ENCODE results near the gene SLC27A1.
"Not testable (repeated sequence)": the region's sequence is repeated elsewhere in the genome, so short reads cannot be mapped to it uniquely, and the experiment has no call there.

The SLC27A1 gene

DNA sequence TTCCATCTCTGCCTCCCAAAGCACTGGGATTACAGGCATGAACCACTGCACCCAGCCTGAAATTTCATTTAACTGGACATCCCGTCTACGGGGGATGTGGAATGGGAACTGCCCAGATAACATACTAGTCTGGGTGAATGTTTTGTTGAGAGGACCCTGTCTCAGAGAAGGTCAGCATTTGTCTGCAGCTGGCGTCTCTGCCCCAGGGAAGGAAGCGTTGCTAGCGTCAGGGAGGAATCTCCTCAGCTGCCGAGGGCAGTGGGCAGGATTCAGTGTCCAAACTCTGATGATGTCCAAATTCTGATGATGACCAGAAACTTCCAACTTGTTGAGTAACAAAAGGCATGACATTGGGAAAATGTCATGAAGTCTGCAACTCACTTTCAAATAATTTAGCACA, 12.7 kb upstream of the SLC27A1 start:
- DNase-seq: no peak

DNA sequence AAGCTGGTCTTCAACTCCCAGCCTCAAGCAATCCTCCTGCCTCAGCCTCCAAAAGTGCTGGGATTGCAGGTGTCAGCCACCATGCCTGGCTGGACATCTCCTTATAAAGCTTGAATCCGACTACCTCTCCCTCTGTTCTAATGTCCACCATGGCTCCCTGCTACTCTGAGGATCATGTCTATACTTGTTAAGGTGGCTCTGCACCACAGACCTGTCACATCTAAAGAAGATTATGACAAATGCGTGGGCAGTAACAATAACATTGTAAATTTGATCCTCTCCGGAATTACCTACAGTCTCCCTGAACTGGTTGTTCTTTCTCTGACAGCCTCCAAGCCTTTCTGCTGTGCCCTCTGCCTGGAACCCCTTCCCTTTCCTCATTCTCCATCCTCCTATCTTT, 11.4 kb upstream of the SLC27A1 start:
- no peak for DNase-seq

DNA sequence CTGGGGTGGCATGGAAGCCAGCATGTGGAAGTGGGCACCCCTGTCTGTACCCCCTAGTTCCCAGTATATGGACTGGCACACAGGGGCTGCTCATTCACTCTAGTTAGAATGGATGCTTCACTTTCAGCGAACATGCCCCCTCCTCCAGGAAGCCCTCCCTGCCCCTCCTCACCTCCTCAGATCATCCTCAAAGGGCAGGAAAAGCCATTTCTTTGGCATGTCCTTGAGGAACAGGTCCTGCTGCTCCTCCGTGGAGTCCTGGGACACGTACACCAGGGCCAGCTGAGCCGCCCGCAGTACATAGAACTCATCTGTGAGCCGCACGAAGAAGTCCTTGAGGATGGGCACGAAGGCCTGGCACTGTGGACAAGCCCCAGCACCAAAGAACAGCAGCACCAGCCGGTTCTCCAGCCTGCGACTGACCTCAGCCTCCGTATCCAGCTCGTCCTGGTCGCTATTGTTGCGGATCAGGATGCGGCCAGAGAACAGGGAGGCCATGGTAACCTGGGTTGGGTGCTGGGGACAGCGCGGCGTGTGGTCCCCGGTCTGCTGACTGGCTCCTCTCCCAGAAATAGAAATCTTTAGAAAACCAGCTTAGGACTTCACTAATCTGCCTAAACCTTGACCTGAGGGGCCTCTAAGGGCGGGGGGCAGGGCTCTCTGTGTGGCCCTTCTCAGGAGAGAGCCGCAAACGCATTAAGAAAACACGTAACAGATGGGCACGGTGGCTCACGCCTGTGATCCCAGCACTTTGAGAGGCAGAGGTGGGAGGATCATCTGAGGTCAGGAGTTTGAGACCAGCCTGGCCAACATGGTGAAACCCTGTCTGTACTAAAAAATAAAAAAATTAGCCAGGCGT, 9.7 kb upstream of the SLC27A1 start, which contains the start of gene NXNL1:
NXNL1 (minus strand) TSS at position 555 of the 859 bp plus-strand sequence; CDS start at position 498, 57 bp downstream.
- no peak for DNase-seq

DNA sequence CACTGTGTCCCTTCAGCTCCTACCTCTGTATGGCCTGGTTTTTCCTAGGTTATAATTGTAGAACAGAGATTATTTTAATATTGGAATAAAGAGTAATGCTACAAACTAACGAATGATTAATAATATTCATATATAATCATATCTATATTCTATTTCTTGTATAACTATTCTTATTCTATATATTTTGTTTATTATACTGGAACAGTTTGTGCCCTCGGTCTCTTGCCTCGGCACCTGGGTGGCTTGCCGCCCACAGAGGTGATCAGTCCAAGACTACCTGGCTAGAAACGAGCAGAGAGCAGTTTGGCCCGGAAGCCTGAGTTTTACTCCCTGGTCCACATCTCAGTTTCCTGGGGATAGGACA, 3.9 kb upstream of the SLC27A1 start:
- DNase-seq: no peak

DNA sequence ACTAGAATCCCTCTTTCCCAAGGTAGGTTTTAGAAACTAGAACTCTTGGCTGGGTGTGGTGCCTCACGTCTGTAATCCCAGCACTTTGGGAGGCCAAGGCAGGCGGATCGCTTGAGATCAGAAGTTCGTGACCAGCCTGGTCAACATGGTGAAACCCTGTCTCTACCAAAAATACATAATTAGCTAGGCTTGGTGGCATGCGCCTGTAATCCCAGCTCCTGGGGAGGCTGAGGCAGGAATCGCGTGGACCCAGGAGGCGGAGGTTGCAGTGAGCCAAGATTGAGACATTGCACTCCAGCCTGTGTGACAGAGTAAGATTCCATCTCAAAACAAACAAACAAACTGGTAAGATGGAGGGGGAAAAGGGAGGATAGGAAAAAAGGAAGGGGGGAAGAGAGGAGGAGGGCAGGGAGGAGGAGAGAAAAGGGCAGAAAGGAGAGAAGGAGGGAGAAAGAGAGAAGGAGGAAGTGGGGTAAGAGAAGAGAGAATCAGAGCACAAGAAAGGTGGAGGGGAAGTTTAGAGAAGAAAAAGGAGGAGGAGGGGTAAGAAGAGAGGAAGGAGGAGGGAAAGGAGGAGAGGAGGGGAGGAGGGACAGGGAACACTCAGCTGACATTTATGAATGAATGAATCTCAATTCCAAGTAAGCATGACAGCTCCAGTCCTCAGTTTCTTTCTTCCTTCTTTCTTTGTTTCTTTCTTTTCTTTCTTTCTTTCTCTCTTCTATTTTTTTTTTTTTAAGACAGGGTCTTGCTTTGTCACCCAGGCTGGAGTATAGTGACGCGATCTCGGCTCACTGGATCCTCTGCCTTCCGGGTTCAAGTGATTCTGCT, 2.6 kb upstream of the SLC27A1 start:
- peak; percentile 17 for DNase-seq

DNA sequence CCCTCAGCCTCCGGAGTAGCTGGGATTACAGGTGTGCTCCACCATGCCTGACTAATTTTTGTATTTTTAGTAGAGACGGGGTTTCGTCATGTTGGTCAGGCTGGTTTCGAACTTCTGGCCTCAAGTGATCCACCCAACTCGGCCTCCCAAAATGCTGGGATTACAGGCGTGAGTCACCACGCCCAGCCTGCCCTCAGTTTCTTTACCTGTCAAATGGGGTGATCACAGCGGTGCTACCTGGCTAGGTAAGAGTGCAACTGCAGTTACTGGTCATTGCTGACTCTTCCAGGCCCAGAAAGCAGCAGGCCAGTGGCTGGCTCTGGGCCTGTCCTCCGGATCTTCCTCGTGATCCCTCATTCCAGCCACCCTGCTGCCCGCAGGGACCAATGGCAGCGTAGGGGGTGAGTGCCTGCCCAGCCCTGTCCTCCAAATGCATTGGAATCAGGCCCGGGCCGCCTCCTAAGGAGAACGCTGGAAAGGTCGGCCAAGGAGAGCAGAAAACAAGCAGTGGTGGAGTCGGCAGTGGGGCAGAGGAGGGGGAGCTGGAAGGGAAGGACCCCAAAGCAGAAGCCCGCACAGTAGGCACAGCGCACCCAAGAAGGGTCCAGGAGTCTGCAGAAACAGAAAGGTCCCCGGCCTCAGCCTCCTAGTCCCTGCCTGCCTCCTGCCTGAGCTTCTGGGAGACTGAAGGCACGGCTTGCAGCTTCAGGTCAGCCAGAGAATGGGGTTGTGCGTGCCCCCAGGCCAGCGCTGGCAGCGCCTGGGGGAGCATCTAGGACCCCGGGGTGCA, 1.8 kb upstream of the SLC27A1 start:
- no peak for DNase-seq

DNA sequence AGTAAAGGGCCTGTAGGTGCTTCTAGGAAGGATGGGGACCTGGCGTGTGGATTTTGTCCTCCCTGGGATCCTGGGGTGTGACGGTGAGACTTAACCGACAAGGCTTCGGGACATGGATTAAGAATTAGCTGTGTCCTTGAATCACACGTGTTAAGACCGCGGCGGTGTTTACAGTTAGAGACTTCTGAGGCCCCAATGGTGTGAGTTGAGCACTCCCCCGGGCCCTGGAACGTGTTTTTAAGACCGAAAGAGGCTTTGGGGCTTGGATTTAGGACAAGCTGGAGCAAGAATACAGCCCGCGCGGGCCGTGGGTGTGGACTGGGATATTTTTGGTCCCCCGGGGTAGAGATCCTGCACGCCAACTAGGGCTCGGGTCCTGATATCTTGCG, 1.2 kb upstream of the SLC27A1 start:
- no peak for DNase-seq

DNA sequence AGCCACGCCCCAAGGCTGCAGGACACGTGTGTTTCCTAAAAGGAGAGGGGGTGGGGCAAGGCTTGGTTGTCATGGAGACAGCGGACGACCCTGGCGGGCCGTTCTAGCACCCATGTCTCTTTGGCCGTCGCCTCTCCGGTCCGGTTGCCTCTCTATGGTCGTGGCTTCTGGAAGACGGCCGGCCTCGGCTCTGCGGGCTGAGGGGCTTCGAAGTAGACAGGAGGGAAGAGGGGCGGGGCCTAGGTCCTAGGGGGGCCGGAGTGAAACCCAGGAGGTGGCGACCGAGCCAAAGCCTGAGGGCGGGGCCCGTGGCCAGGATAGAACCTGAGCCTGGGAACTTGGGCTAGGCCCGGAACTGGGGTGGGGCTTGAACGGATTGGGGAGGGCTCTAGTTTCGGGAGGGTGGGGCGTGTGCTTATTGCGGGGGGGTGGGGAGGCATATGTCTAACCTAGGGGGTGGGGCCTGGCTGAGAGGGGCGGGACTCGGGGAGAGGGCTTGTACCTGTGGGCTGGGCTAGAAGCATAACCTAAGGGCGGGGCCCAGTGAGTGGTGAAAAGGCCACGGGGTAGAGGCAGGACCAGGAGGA, 750 bp upstream of the SLC27A1 start:
- peak; percentile 99 for DNase-seq

DNA sequence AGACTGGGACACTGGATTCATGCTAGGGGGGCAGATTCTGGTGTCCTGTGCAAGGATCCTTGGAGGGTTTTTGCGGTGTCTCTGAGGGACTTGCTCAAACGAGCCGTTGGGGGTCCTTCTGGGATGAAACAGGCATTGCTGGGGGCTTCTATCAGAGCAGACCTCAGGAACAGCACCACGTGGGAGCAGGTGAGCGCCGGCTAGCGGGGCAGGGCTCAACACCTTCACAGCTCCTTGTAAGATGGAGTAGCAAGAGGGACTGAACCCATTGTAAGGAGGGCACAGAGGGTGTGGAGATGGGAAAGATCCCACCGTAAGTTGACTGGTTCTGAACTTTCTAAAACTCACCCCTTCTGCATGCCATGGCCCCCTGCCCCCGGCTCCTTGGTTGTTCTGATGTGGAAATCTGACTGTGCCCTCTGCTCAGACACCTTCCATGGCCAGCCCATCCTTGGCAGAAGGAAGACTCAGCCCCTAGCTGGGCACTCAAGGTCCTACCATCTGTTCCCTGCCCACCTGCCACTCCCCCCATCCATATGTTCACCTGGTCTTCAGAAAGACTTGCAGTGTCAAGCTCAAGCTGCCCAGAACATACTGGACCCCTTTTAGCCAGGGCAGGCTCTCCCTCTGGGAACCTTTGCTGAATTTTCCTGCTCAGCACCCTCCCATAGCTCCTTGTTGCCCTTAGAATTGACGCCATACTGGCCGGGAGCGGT, 1.2 kb downstream of the SLC27A1 start:
- DNase-seq: no peak

DNA sequence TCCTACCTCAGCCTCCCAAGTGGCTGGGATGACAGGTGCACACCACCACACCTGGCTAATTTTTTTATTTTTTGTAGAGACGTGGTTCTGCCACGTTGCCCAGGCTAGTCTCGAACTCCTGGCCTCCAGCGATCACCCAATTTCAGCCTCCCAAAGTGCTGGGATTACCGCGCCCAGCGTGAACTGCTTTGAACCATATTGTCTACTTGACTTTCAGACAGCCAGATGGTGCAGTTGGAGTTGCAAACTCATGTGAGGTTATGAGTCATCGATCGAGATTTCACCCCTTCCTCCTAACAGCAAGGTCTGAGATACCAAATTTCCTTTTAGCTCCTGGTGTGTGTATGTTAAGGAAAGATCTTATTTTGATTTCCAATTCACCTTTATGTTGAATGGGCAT, 2.7 kb downstream of the SLC27A1 start:
- DNase-seq: peak; percentile 70

DNA sequence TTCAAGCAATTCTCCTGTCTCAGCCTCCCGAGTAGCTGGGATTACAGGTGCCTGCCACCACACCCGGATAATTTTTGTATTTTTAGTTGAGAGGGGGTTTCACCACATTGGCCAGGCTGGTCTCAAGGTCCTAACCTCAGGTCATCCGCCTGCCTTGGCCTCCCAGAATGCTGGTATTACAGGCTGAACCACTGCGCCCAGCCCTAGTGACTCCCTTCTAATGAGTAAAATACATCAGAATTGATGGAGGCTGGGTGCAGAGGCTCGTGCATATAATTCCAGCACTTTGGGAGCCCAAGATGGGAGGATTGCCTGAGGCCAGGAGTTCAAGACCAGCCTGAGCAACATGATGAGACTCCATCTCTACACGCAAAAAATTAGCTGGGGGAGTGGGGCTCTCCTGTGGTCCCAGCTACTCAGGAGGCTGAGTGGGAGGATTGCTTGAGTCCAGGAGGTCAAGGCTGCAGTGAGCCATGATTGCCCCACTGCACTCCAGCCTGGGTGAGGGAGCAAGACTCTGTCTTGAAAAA, 4.8 kb downstream of the SLC27A1 start:
- not testable (repeated sequence) for DNase-seq

DNA sequence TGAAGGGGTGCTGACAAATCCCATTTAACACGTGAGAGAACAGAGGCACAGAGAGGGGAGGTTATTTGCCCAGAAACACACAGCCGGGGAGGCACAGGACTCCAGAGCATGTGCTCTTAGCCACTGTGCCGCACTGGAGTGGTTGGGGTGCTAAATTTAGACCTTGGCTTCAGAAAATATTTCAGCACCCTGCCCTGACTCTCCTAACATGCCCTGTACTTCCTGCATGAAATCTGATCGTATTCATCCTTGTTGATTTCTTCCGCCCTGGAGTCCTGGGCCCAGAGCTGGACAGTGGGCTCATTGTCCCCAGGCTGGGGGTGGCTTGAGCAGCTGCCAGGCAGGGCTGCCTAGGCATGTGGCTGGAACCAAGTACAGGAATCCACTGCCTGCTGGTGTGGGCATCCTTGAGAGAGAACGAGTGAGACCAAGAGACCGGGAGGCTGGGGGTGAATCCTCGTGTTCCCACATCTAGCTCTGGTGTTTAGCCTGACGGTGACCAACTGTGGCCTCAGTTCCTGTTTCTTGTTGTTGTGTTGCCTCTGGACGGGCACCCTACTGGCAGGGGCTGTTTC, 5.3 kb downstream of the SLC27A1 start:
- no peak for DNase-seq

DNA sequence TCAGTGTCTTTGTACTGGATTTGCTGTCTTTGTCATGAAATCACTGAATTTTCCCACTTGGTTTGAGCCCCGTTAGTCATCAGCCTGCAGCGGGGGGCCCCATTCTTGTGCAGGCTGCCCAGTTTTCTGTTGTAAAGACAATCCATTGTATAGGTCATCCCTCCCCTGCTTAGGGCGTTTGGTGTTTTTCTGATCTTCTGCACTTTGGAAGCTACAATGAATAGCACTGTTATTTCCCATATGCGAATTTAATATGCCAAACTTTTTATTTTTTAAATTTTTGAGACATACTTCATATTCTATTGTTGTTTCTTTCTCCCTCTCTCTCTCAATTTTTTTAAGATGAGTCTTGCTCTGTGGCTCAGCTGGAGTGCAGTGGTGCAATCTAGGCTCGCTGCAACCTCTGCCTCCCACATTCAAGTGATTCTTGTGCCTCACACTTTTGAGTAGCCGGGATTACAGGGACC, 9.0 kb downstream of the SLC27A1 start:
- DNase-seq: no peak

DNA sequence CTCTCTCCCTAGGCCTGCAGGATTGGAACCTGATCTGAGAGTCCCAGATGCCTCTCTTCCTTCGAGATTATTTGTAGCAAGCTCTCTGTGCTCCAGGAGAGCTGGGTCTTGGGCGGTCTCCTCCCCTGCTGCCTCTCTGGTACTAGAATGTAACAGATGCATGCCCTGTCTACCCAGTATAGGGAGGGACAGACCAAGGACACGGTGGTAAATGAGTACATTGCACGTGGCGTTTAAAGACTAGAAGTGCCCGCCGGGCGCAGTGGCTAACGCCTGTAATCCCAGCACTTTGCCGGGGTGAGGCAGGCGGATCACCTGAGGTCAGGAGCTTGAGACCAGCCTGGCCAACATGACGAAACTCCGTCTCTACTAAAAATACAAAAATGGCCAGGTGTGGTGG, 11.7 kb downstream of the SLC27A1 start:
- DNase-seq: no peak

DNA sequence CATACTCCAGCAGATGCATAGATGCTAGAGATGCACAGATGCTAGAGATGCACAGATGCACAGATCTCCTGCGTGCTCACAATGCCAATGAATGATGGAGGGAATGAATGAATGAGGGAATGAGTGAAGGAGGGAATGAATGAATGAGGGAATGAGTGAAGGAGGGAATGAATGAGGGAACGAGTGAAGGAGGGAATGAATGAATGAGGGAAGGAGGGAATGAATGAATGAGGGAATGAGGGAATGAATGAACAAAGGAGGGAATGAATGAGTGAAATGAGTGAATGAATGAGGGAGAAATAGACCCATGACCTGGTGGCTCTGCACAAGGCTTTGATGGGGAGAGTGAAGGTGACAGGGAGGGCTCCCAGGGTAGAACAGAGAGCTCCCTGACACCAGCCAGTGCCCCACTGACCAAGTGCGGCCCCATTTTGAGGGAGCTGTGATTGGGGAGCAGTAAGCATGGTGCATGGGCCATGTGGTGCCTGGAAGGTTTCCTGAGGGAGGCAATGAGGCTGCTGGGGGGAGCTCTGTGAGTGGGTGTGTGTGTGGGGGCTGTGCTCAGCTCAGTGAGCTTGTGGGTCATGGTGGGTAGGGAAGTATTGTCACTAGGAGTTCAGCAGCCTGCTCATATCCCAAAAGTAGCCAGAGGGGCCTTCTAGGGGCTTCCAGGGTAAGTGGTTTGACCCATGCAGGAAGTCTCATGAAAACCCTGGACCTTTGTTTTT, 12.7 kb downstream of the SLC27A1 start:
- DNase-seq: no peak

DNA sequence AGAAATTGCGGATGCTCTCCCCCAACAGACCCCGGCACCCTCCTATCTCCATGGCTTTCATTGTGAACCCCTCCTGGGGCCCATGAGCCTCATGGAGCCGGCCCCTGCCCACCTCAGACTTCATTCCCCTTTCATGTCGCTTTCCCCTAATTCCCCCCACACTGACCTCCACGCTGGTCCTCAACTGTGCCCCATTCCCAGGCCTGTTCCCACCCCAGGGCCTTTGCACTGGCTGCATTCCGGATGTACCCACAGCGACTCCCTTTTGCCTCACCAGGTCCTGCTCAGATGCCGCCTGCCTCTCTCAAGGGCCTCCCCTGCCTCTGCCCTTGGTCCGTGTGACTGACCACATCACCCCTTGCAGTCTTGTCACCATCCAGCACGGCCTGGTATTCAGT, 13.3 kb downstream of the SLC27A1 start:
- no peak for DNase-seq

DNA sequence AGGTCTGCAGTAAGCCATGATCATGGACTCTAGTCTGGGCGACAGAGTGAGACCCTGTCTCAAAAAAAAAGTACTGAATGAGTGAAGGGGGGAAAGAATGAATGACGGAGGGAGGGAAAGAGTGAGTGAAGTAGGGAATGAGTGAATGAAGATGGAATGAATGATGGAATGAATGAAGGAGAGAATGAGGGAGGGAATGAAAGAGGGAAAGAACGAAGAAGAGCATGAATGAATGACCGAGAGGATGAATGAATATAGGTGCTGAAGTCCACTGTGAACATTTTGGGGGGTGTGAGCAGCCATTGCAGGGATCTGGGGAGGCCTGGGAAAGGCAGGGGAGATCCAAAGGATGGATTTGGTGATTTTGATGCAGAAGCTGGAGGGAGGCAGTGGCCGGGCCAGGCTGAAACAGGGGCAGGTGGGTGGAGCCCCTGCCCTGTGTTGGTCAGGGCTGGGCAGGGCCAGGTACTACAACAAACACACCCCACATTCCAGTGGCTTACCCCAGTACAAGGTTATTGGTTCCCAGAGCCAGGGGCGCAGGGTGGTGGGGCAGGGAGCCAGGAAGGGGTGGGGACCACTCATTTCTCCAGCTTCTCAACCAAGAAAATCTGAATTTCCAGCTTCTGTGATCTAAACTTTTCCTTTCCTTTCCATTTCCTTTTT, 14.3 kb downstream of the SLC27A1 start:
- DNase-seq: no peak

DNA sequence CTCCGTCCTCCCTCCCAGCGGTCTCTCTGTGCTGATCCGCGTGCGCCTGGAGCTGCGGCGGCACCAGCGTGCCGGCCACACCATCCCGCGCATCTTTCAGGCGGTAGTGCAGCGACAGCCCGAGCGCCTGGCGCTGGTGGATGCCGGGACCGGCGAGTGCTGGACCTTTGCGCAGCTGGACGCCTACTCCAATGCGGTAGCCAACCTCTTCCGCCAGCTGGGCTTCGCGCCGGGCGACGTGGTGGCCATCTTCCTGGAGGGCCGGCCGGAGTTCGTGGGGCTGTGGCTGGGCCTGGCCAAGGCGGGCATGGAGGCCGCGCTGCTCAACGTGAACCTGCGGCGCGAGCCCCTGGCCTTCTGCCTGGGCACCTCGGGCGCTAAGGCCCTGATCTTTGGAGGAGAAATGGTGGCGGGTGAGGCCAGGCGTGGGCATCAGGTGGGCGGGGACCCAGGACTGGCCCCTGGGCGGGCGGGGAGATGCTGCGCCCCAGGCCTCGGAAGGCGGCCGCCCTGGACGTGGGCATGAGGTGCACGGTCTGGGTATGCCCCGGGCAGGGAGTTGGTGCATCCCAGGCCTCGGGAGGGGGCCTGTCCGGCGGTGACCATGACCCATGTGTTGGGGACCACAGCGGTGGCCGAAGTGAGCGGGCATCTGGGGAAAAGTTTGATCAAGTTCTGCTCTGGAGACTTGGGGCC, 16.4 kb downstream of the SLC27A1 start:
- no peak for DNase-seq
